ENCODE results near the gene ZRANB3. TPM values are rescaled to one million over a fixed set of nuclear protein-coding genes. Genes with fewer than 3 reads are reported as not detected.
"Not testable (repeated sequence)": the region's sequence is repeated elsewhere in the genome, so short reads cannot be mapped to it uniquely, and the experiment has no call there.

The ZRANB3 gene
- total RNA-seq, 1 experiment from 2014 or later: 15.9 TPM

DNA sequence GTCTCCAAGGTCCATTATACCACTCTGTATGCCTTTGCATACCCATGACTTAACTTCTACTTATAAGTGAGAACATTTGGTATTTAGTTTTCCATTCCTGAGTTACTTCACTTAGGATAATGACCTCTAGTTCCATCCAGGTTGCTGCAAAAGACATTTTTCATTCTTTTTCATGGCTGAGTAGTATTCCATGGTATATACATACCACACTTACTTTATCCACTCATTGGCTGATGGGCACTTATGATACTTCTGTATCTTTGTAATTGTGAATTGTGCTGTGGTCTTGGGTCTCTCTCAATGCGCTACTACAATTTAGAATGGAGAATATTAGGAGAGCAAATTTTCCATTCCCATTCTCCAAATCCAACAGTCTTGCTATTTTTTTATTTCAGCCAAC is 76.4 kb downstream of the ZRANB3 start:
- Mint-ChIP-seq H3K9me3 (peaks cover 71% of the 10 kb centered on the region), H3K4me1 (peaks cover 7% of the 10 kb centered on the region), H3K4me3 (no peak overlapping the region), H3K27me3 (ENCODE audit: low read depth) (no peaks in the 10 kb centered on the region), H3K27ac (no peak overlapping the region), H3K36me3 (peaks cover 70% of the 10 kb centered on the region)
- ATAC-seq: no peak
- ChIA-PET CTCF (no interaction called here), POLR2A (no interaction called here)
- no peak for TF ChIP-seq PRRX2 (CRISPR knock-in tag; IDR thresholded peaks at IDR 0.05)
- no peak for DNase-seq (ENCODE audit: low spot score)

DNA sequence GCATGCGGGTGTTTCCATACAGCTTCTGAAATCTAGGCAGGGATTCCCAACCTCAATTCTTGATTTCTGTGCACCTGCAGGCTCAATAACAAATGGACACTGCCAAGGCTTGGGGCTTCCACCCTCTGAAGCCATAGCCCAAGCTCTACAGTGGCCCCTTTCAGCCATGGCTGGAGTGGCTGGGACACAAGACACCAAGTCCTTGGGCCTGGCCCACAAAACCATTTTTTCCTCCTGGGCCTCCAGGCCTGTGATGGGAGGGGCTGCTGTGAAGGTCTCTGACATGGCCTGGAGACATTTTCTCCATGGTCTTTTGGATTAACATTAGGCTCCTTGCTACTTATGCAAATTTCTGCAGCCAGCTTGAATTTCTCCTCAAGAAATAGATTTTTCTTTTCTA is 78.0 kb downstream of the ZRANB3 start:
- H3K27ac Mint-ChIP-seq; H3K27me3 Mint-ChIP-seq (ENCODE audit: low read depth); ATAC-seq; H3K4me1 Mint-ChIP-seq; DNase-seq (ENCODE audit: low spot score); POLR2A ChIA-PET; H3K4me3 Mint-ChIP-seq; CTCF ChIA-PET: not testable (repeated sequence)
- Mint-ChIP-seq H3K36me3 (peaks cover 71% of the 10 kb centered on the region), H3K9me3 (peaks cover 69% of the 10 kb centered on the region)

DNA sequence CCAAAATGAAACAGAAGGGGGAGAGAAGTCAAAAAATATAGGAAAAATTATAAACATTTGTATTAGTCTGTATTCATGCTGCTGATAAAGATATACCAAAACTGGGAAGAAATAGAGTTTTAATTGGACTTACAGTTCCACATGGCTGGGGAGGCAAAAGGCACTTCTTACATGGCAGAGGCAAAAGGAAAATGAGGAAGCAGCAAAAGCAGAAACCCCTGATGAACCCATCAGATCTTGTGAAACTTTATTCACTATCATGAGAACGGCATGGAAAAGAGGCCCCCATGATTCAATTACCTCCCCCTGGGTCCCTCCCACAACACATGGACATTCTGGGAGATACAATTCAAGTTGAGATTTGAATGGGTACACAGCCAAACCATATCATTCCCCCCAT is 79.1 kb downstream of the ZRANB3 start:
- no peak for ATAC-seq
- Mint-ChIP-seq H3K36me3 (peaks cover 61% of the 10 kb centered on the region), H3K27me3 (ENCODE audit: low read depth) (no peaks in the 10 kb centered on the region)

DNA sequence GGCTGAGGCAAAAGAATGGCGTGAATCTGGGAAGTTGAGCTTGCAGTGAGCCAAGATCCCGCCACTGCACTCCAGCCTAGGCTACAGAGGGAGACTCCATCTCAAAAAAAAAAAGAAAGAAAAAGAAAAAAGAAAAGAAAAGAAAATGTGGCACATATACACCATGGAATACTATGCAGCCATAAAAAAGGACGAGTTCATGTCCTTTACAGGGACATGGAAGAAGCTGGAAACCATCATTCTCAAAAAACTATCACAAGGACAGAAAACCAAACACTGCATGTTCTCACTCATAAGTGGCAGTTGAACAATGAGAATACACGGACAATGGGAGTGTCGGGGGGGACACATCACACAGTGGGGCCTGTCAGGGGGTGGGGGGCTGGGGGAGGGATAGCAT is 88.0 kb downstream of the ZRANB3 start:
- CTCF ChIA-PET, H3K4me1 Mint-ChIP-seq, H3K36me3 Mint-ChIP-seq: not testable (repeated sequence)

More for the DNA sequence above, 79.1 kb downstream of the ZRANB3 start:
- no peak for DNase-seq (ENCODE audit: low spot score)
- POLR2A ChIA-PET: no interaction called here
- TF ChIP-seq, protein P1, sequence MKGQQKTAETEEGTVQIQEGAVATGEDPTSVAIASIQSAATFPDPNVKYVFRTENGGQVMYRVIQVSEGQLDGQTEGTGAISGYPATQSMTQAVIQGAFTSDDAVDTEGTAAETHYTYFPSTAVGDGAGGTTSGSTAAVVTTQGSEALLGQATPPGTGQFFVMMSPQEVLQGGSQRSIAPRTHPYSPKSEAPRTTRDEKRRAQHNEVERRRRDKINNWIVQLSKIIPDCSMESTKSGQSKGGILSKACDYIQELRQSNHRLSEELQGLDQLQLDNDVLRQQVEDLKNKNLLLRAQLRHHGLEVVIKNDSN (CRISPR knock-in tag; IDR thresholded peaks at IDR 0.05): no peak
- TF ChIP-seq PRRX2 (CRISPR knock-in tag; IDR thresholded peaks at IDR 0.05): no peak
- TF ChIP-seq, protein P2, sequence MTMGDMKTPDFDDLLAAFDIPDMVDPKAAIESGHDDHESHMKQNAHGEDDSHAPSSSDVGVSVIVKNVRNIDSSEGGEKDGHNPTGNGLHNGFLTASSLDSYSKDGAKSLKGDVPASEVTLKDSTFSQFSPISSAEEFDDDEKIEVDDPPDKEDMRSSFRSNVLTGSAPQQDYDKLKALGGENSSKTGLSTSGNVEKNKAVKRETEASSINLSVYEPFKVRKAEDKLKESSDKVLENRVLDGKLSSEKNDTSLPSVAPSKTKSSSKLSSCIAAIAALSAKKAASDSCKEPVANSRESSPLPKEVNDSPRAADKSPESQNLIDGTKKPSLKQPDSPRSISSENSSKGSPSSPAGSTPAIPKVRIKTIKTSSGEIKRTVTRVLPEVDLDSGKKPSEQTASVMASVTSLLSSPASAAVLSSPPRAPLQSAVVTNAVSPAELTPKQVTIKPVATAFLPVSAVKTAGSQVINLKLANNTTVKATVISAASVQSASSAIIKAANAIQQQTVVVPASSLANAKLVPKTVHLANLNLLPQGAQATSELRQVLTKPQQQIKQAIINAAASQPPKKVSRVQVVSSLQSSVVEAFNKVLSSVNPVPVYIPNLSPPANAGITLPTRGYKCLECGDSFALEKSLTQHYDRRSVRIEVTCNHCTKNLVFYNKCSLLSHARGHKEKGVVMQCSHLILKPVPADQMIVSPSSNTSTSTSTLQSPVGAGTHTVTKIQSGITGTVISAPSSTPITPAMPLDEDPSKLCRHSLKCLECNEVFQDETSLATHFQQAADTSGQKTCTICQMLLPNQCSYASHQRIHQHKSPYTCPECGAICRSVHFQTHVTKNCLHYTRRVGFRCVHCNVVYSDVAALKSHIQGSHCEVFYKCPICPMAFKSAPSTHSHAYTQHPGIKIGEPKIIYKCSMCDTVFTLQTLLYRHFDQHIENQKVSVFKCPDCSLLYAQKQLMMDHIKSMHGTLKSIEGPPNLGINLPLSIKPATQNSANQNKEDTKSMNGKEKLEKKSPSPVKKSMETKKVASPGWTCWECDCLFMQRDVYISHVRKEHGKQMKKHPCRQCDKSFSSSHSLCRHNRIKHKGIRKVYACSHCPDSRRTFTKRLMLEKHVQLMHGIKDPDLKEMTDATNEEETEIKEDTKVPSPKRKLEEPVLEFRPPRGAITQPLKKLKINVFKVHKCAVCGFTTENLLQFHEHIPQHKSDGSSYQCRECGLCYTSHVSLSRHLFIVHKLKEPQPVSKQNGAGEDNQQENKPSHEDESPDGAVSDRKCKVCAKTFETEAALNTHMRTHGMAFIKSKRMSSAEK (CRISPR knock-in tag; IDR thresholded peaks at IDR 0.05; ENCODE audit: borderline replicate concordance): no peak
- TF ChIP-seq NFATC4 (CRISPR knock-in tag; IDR thresholded peaks at IDR 0.05): no peak
- no peak for TF ChIP-seq RELA (CRISPR knock-in tag; IDR thresholded peaks at IDR 0.05; ENCODE audit: borderline replicate concordance)
- no peak for TF ChIP-seq MYBL2 (CRISPR knock-in tag; IDR thresholded peaks at IDR 0.05)
- TF ChIP-seq JAZF1 (CRISPR knock-in tag; IDR thresholded peaks at IDR 0.05): no peak
- no peak for TF ChIP-seq GRHL2 (CRISPR knock-in tag; IDR thresholded peaks at IDR 0.05; ENCODE audit: insufficient replicate concordance, severe bottlenecking)
- TF ChIP-seq NR1H2 (CRISPR knock-in tag; IDR thresholded peaks at IDR 0.05): no peak
- TF ChIP-seq FOXK1 (CRISPR knock-in tag; IDR thresholded peaks at IDR 0.05): no peak
- no peak for TF ChIP-seq ZBTB21 (CRISPR knock-in tag; IDR thresholded peaks at IDR 0.05; ENCODE audit: borderline replicate concordance)
- TF ChIP-seq, protein P3, sequence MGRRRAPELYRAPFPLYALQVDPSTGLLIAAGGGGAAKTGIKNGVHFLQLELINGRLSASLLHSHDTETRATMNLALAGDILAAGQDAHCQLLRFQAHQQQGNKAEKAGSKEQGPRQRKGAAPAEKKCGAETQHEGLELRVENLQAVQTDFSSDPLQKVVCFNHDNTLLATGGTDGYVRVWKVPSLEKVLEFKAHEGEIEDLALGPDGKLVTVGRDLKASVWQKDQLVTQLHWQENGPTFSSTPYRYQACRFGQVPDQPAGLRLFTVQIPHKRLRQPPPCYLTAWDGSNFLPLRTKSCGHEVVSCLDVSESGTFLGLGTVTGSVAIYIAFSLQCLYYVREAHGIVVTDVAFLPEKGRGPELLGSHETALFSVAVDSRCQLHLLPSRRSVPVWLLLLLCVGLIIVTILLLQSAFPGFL (CRISPR knock-in tag; IDR thresholded peaks at IDR 0.05; ENCODE audit: borderline replicate concordance): no peak
- TF ChIP-seq SMAD3 (CRISPR knock-in tag; IDR thresholded peaks at IDR 0.05; ENCODE audit: borderline replicate concordance): no peak
- no peak for TF ChIP-seq NFE2L1 (CRISPR knock-in tag; IDR thresholded peaks at IDR 0.05)
- H3K9me3 Mint-ChIP-seq: peaks cover 59% of the 10 kb centered on the region
- H3K4me1 Mint-ChIP-seq: no peaks in the 10 kb centered on the region
- CTCF ChIA-PET: no interaction called here
- no peak overlapping the region for H3K27ac Mint-ChIP-seq
- no peak overlapping the region for H3K4me3 Mint-ChIP-seq

DNA sequence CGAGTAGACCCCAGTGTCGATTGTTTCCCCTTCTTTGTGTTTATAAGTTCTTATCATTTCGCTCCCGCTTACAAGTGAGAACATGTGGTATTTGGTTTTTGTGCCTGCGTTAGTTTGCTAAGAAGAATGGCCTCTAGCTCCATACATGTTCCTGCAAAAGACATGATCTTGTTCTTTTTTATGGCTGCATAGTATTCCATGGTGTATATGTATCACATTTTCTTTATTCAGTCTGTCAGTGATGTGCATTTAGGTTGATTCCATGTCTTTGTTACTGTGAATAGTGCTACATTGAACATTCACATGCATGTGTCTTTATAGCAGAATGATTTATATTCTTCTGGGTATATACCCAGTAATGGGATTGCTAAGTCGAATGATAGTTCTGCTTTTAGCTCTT is 95.9 kb downstream of the ZRANB3 start:
- H3K27me3 Mint-ChIP-seq (ENCODE audit: low read depth); ATAC-seq; POLR2A ChIA-PET; H3K36me3 Mint-ChIP-seq; H3K4me1 Mint-ChIP-seq; H3K4me3 Mint-ChIP-seq; CTCF ChIA-PET; DNase-seq (ENCODE audit: low spot score); H3K27ac Mint-ChIP-seq: not testable (repeated sequence)
- peaks cover 14% of the 10 kb centered on the region for H3K9me3 Mint-ChIP-seq

More for the DNA sequence above, 88.0 kb downstream of the ZRANB3 start:
- H3K27ac Mint-ChIP-seq; H3K4me3 Mint-ChIP-seq; H3K27me3 Mint-ChIP-seq (ENCODE audit: low read depth); DNase-seq (ENCODE audit: low spot score); H3K9me3 Mint-ChIP-seq; POLR2A ChIA-PET; ATAC-seq: not testable (repeated sequence)
